GM12878 (cell line): ENCODE results near the gene AMZ2. TPM values are rescaled to one million over a fixed set of nuclear protein-coding genes. Genes with fewer than 3 reads are reported as not detected.

ENCODE experiments used
- ATAC-seq: fragments of 200-7000 bp; cut with Tn5 transposase; 3 replicates; pipeline ENCODE4 v1.9.1; 2020; ENCODE audit warnings: mild to moderate bottlenecking, moderate library complexity
- BruUV-seq: library from RNA; stranded (reverse); fragments of 400-500 nt; replicated peaks from 2 replicates; lab custom pipeline; 2021; lab: Mats Ljungman, UMichigan
- CTCF ChIA-PET: fragments of 300-600 bp; sonication (Branson Sonifier 250); formaldehyde crosslinking; extraction: SDS; loops from one replicate; lab custom pipeline; 2021; ENCODE audit warnings: inconsistent platforms; lab: Yijun Ruan, JAX
- POLR2A ChIA-PET: fragments of 350-600 bp; formaldehyde crosslinking; extraction: SDS; loops from one replicate; lab custom pipeline; 2021; ENCODE audit warnings: inconsistent platforms; lab: Charles Lee
- RAD21 ChIA-PET: fragments of 300-600 bp; sonication (Branson Sonifier 250); formaldehyde crosslinking; loops from one replicate; lab custom pipeline; 2023; ENCODE audit warnings: antibody characterized with exemption; ENCODE audit not compliant: unreplicated experiment; lab: Charles Lee
- SMC1A ChIA-PET: fragments of 300-600 bp; sonication (Branson Sonifier 250); formaldehyde crosslinking; loops from one replicate; lab custom pipeline; 2023; ENCODE audit not compliant: unreplicated experiment, uncharacterized antibody; lab: Charles Lee
- DNase-seq: peaks from one replicate; pipeline ENCODE4 v3.0.0-alpha.2; 2011; ENCODE audit warnings: low read depth, low spot score
- FAIRE-seq: peaks from 3 replicates; lab custom pipeline; 2011; peaks lifted over from hg19 to GRCh38; lab: Jason Lieb, UNC
- H2AFZ ChIP-seq: 2 replicates; pipeline ENCODE4 v1.6.0; 2011; ENCODE audit warnings: low read depth, low read length, control low read depth; ENCODE audit not compliant: control insufficient read depth
- H3K27ac ChIP-seq: 2 replicates; pipeline ENCODE4 v1.5.1; 2011; ENCODE audit warnings: control low read depth; ENCODE audit not compliant: control insufficient read depth, insufficient read depth
- H3K27me3 ChIP-seq, 2 experiments: replicated peaks in 1 of 2; 2 replicates each; pipeline versions ENCODE4 v1.6.0 to v1.6.1; 2011; ENCODE audit warnings: low read length in 1 of 2; ENCODE audit not compliant: control insufficient read depth in 2 of 2, insufficient read depth in 2 of 2
- H3K36me3 ChIP-seq, 2 experiments: 2 replicates each; pipeline ENCODE4 v1.5.1; 2011; ENCODE audit warnings: low read length in 1 of 2; ENCODE audit not compliant: control insufficient read depth in 2 of 2, insufficient read depth in 2 of 2
- H3K4me1 ChIP-seq: 2 replicates; pipeline ENCODE4 v1.6.1; 2011; ENCODE audit warnings: mild to moderate bottlenecking, low read length, moderate library complexity, mixed read lengths; ENCODE audit not compliant: control insufficient read depth, insufficient read depth
- H3K4me2 ChIP-seq: 2 replicates; pipeline ENCODE4 v1.6.0; 2011; ENCODE audit warnings: control low read depth; ENCODE audit not compliant: control insufficient read depth, insufficient read depth
- H3K4me3 ChIP-seq: fragments of 200-600 bp; sonication (generic); 2 replicates; pipeline ENCODE4 v1.5.1; 2016
- H3K79me2 ChIP-seq: 2 replicates; pipeline ENCODE4 v1.6.0; 2011; ENCODE audit warnings: low read length; ENCODE audit not compliant: control insufficient read depth, insufficient read depth
- H3K9ac ChIP-seq: 2 replicates; pipeline ENCODE4 v1.8.0; 2011; ENCODE audit warnings: low read length, control low read depth, mixed read lengths; ENCODE audit not compliant: control insufficient read depth, insufficient read depth
- H3K9me3 ChIP-seq: replicated peaks from 3 replicates; pipeline ENCODE4 v1.5.1; 2011; ENCODE audit warnings: mild to moderate bottlenecking, low read length; ENCODE audit not compliant: control insufficient read depth, insufficient read depth
- H4K20me1 ChIP-seq: 2 replicates; pipeline ENCODE4 v1.6.0; 2011; ENCODE audit not compliant: control insufficient read depth, insufficient read depth
- BACH1 ChIP-seq: fragments of 450-650 bp; IDR thresholded peaks from 2 replicates; pipeline ENCODE4 v1.6.1; 2017; ENCODE audit warnings: mild to moderate bottlenecking, borderline replicate concordance
- CBFB ChIP-seq: IDR thresholded peaks from 2 replicates; pipeline ENCODE4 v1.6.1; 2016; ENCODE audit warnings: antibody characterized with exemption, low read depth
- DPF2 ChIP-seq: fragments of 450-650 bp; IDR thresholded peaks from 2 replicates; pipeline ENCODE4 v1.6.1; 2017; ENCODE audit warnings: mild to moderate bottlenecking
- EED ChIP-seq: sonication (generic); IDR thresholded peaks from 2 replicates; pipeline ENCODE4 v1.6.1; 2016; ENCODE audit warnings: antibody characterized with exemption, low read depth
- IKZF1 ChIP-seq: fragments of 450-650 bp; conservative IDR thresholded peaks from 2 replicates; pipeline ENCODE4 v1.6.1; 2017; ENCODE audit warnings: antibody characterized with exemption, mild to moderate bottlenecking
- POLR2AphosphoS5 ChIP-seq: IDR thresholded peaks from 2 replicates; pipeline ENCODE4 v1.6.1; 2011; ENCODE audit warnings: mild to moderate bottlenecking, low read length, inconsistent platforms
- RUNX3 ChIP-seq: IDR thresholded peaks from 2 replicates; pipeline ENCODE4 v1.6.1; 2012; ENCODE audit warnings: low read length, inconsistent platforms
- SIN3A ChIP-seq: IDR thresholded peaks from 2 replicates; pipeline ENCODE4 v1.6.1; 2012; ENCODE audit warnings: low read depth, low read length, improper control_type of control experiment
- SPI1 ChIP-seq: IDR thresholded peaks from 2 replicates; pipeline ENCODE4 v1.6.1; 2011; ENCODE audit warnings: low read depth, mild to moderate bottlenecking, low read length, moderate library complexity, borderline replicate concordance; ENCODE audit not compliant: insufficient read depth
- SUPT20H ChIP-seq: IDR thresholded peaks from 2 replicates; pipeline ENCODE4 v1.6.1; 2011; ENCODE audit warnings: low read depth, mild to moderate bottlenecking, low read length, moderate library complexity, borderline replicate concordance; ENCODE audit not compliant: control insufficient read depth
- SUZ12 ChIP-seq: fragments of 200-600 bp; sonication (generic); IDR thresholded peaks from one replicate; pipeline ENCODE4 v1.6.1; 2018; ENCODE audit warnings: antibody characterized with exemption, mild to moderate bottlenecking; ENCODE audit not compliant: unreplicated experiment
- TCF3 ChIP-seq: IDR thresholded peaks from 2 replicates; pipeline ENCODE4 v1.6.1; 2012; ENCODE audit warnings: low read depth, mild to moderate bottlenecking, low read length, borderline replicate concordance; ENCODE audit not compliant: insufficient read depth
- ZNF274 ChIP-seq: IDR thresholded peaks from one replicate; pipeline ENCODE4 v1.8.0; 2011; ENCODE audit not compliant: insufficient read length, insufficient read depth
- ZZZ3 ChIP-seq: IDR thresholded peaks from 2 replicates; pipeline ENCODE4 v1.6.1; 2011; ENCODE audit warnings: low read depth; ENCODE audit not compliant: control insufficient read depth, insufficient read length
- WGBS: methylation state at CpG from one replicate; pipeline ENCODE4 v1.1.6; 2016; ENCODE audit warnings: low lambda C conversion rate; ENCODE audit not compliant: insufficient replicate concordance, insufficient coverage; ENCODE audit errors: missing lambda C conversion rate; 5-methylcytosine and 5-hydroxymethylcytosine counted together
- in situ Hi-C: fragments of 300-500 bp; cut with MboI; formaldehyde crosslinking; loops from 9 replicates; pipeline ENCODE4 v1.14.3; 2018; ENCODE audit warnings: mixed read lengths
- intact Hi-C: fragments of 100-400 bp; cut with micrococcal nuclease; formaldehyde crosslinking; loops from one replicate; pipeline ENCODE4 v1.14.2; 2022; ENCODE audit not compliant: unreplicated experiment
- polyA plus RNA-seq, 11 experiments: library from polyadenylated mRNA; depleted of rRNA in 4 of 11; unstranded in 6 of 11; stranded (reverse) in 5 of 11; fragments of >200 nt; fragmentation: Nextera tagmentation in 4 of 11; fragmentation: Illumina TruSeq in 1 of 11; extraction: Ambion mirVana in 4 of 11; extraction: Trizol in 1 of 11; gene quantifications; 1 replicate in 1 of 11; 2 replicates in 10 of 11; pipeline versions ENCODE4 v1.2.1 to v1.2.3, GENCODE V29; 2011 to 2016; ENCODE audit warnings: inconsistent platforms in 2 of 11, missing spikeins in 2 of 11, low read depth in 1 of 11
- total RNA-seq, 4 experiments: library from RNA; depleted of rRNA in 3 of 4; stranded (reverse); fragments of >200 nt in 3 of 4; fragmentation: Illumina TruSeq in 1 of 4; extraction: Trizol in 1 of 4; gene quantifications; 2 replicates each; pipeline versions ENCODE4 v1.2.1 to v1.2.3, GENCODE V29; 2013 to 2021
- TF ChIP-seq, protein P1 (sequence below): fragments of 450-650 bp; IDR thresholded peaks from 2 replicates; pipeline ENCODE4 v1.6.1; 2017; ENCODE audit warnings: low read depth, mild to moderate bottlenecking, moderate library complexity
- TF ChIP-seq, protein P2 (sequence below): fragments of 150-350 bp; IDR thresholded peaks from 2 replicates; pipeline ENCODE4 v1.6.1; 2016; ENCODE audit warnings: low read depth, low read length
- TF ChIP-seq, protein P3 (sequence below): fragments of 450-650 bp; IDR thresholded peaks from 2 replicates; pipeline ENCODE4 v1.6.1; 2016; ENCODE audit warnings: mild to moderate bottlenecking

Gene AMZ2
- total and polyA plus RNA-seq, 10 of the 15 experiments (the other 5 are each of a cell fraction or from before 2014, with no cell fraction given) = 79.1 to 189 (median 126) TPM

DNA sequence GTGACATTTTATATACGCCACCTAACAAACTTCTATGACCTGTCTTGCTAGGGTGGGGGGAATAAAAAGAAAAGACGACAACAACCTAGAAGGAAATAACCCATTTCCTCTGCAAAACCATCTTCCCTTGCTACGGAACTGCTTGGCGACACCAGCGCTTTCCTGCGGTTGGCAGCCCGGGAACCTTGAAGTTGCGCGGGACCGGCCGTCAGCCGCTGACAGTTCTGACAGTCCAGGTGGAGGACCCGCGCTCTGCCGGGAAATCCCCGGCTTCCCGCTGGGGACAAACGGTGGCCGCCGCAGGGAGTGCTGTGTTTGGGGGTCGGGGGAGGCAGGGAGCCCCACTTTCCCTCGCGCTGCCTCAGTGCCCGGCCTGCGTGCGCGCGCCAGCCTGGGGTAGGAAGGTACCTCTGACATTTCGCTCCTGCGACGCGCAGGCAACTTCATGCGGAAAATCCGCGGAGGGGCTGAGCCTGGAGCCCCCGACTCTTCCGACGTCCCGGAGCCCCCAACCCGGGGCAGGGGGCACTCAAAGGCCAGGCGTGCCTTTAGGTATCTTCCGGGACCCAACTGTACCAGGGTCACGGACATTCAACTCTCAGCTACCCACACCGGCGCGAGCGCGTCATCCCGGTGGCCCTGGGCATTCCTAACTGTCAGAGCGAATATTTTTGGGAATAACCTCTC lies 42.6 kb downstream of the AMZ2 start:
- Histone ChIP-seq H3K9me3 (no peaks in the 10 kb centered on the region), H3K9ac (peak overlapping the region; percentile 98), H3K4me3 (peak overlapping the region; percentile 69), H3K27ac (peak overlapping the region; percentile 95), H3K36me3 (no peaks in the 10 kb centered on the region), H3K4me2 (peak overlapping the region; percentile 92), H3K79me2 (peaks cover 40% of the 10 kb centered on the region), H3K27me3 (no peaks in the 10 kb centered on the region), H4K20me1 (no peaks in the 10 kb centered on the region), H2AFZ (peak overlapping the region; percentile 57), H3K4me1 (peaks cover 16% of the 10 kb centered on the region)
- SMC1A ChIA-PET = interaction anchor here (0.9 to 2.3 kb wide), 6 partner anchors 28 to 210 kb away, joined by 3 to 9 read pairs (median 4); no protein-coding TSS in a partner anchor
- CTCF ChIA-PET = interaction anchor here (0.8 to 4.9 kb wide), 4 partner anchors 27 to 168 kb away, joined by 4 to 27 read pairs (median 7); no protein-coding TSS in a partner anchor
- POLR2A ChIA-PET = interaction anchor here (0.5 to 4.7 kb wide), 7 partner anchors 27 to 171 kb away, joined by 3 to 28 read pairs (median 4); partner anchors contain the start of genes AMZ2 and WIPI1
- in situ Hi-C loops = no loop called here
- FAIRE-seq (no peak), DNase-seq (no peak), ATAC-seq (peak; percentile 14)
- under 1% methylated on average over 46 of the region's 50 CpGs for WGBS
- BruUV-seq = TSS peak; percentile 81
- RAD21 ChIA-PET = interaction anchor here (0.7 to 6.9 kb wide), 6 partner anchors 42 to 170 kb away, joined by 3 to 54 read pairs (median 4); partner anchors contain the start of genes AMZ2 and WIPI1
- intact Hi-C loops = loop anchor here (2.0 to 5.0 kb wide), 3 partner anchors 26 to 57 kb away; partner anchors contain the start of gene AMZ2
- peak; percentile 38; the same call in 1 of the 2 replicates for TF ChIP-seq DPF2
- TF ChIP-seq ZNF274 = no peak
- TF ChIP-seq POLR2AphosphoS5 = peak; percentile 31; the same call in 1 of the 2 replicates
- TF ChIP-seq BACH1 = peak; percentile 51; the same call in 1 of the 2 replicates
- peak; percentile 55; the same call in 1 of the 2 replicates for TF ChIP-seq IKZF1
- no peak for TF ChIP-seq ZZZ3
- peak; percentile 77 for TF ChIP-seq RUNX3
- TF ChIP-seq SUPT20H = no peak
- peak; percentile 3; the same call in 1 of the 2 replicates for TF ChIP-seq CBFB
- 0 out of 2 replicates have a peak, but pooled peaks have one; percentile 29 for TF ChIP-seq TCF3
- peak; percentile 15; the same call in 1 of the 2 replicates for TF ChIP-seq SPI1
- TF ChIP-seq, protein P1, sequence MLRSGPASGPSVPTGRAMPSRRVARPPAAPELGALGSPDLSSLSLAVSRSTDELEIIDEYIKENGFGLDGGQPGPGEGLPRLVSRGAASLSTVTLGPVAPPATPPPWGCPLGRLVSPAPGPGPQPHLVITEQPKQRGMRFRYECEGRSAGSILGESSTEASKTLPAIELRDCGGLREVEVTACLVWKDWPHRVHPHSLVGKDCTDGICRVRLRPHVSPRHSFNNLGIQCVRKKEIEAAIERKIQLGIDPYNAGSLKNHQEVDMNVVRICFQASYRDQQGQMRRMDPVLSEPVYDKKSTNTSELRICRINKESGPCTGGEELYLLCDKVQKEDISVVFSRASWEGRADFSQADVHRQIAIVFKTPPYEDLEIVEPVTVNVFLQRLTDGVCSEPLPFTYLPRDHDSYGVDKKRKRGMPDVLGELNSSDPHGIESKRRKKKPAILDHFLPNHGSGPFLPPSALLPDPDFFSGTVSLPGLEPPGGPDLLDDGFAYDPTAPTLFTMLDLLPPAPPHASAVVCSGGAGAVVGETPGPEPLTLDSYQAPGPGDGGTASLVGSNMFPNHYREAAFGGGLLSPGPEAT = 0 out of 2 replicates have a peak, but pooled peaks have one; percentile 19
- TF ChIP-seq SUZ12 = no peak
- TF ChIP-seq EED = peak; percentile 66; the same call in 1 of the 2 replicates
- TF ChIP-seq SIN3A = peak; percentile 49; the same call in 1 of the 2 replicates
- TF ChIP-seq, protein P2, sequence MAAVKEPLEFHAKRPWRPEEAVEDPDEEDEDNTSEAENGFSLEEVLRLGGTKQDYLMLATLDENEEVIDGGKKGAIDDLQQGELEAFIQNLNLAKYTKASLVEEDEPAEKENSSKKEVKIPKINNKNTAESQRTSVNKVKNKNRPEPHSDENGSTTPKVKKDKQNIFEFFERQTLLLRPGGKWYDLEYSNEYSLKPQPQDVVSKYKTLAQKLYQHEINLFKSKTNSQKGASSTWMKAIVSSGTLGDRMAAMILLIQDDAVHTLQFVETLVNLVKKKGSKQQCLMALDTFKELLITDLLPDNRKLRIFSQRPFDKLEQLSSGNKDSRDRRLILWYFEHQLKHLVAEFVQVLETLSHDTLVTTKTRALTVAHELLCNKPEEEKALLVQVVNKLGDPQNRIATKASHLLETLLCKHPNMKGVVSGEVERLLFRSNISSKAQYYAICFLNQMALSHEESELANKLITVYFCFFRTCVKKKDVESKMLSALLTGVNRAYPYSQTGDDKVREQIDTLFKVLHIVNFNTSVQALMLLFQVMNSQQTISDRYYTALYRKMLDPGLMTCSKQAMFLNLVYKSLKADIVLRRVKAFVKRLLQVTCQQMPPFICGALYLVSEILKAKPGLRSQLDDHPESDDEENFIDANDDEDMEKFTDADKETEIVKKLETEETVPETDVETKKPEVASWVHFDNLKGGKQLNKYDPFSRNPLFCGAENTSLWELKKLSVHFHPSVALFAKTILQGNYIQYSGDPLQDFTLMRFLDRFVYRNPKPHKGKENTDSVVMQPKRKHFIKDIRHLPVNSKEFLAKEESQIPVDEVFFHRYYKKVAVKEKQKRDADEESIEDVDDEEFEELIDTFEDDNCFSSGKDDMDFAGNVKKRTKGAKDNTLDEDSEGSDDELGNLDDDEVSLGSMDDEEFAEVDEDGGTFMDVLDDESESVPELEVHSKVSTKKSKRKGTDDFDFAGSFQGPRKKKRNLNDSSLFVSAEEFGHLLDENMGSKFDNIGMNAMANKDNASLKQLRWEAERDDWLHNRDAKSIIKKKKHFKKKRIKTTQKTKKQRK = no peak
- TF ChIP-seq, protein P3, sequence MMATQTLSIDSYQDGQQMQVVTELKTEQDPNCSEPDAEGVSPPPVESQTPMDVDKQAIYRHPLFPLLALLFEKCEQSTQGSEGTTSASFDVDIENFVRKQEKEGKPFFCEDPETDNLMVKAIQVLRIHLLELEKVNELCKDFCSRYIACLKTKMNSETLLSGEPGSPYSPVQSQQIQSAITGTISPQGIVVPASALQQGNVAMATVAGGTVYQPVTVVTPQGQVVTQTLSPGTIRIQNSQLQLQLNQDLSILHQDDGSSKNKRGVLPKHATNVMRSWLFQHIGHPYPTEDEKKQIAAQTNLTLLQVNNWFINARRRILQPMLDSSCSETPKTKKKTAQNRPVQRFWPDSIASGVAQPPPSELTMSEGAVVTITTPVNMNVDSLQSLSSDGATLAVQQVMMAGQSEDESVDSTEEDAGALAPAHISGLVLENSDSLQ = peak; percentile 48; the same call in 1 of the 2 replicates
